HL-60 (cell line): Measurements from ENCODE around the gene IL32.

Experiments
- CTCF ChIP-seq: IDR thresholded peaks from one replicate; pipeline ENCODE4 v1.5.1; 2011; ENCODE audit warnings: low read length, control low read depth, inconsistent platforms; ENCODE audit not compliant: insufficient read depth
- GABPA ChIP-seq: IDR thresholded peaks from 2 replicates; pipeline ENCODE4 v1.6.1; 2012; ENCODE audit warnings: low read depth
- POLR2AphosphoS5 ChIP-seq: IDR thresholded peaks from 2 replicates; pipeline ENCODE4 v1.6.1; 2012; ENCODE audit warnings: low read depth
- REST ChIP-seq: IDR thresholded peaks from 2 replicates; pipeline ENCODE4 v1.6.1; 2012; ENCODE audit warnings: low read depth; ENCODE audit not compliant: insufficient replicate concordance
- SPI1 ChIP-seq: IDR thresholded peaks from 2 replicates; pipeline ENCODE4 v1.6.1; 2012; ENCODE audit warnings: low read depth, mild to moderate bottlenecking, borderline replicate concordance

GRCh38 chr16:3065069-3065741 is at the start of gene IL32:
- TF ChIP-seq CTCF = no peak
- no peak for TF ChIP-seq POLR2AphosphoS5
- TF ChIP-seq GABPA = no peak
- no peak for TF ChIP-seq REST
- TF ChIP-seq SPI1 = no peak
